GM12878 (cell line): ENCODE measurements around the gene GGNBP2. TPM values are rescaled to one million over a fixed set of nuclear protein-coding genes. Genes with fewer than 3 reads are reported as not detected.
A peak's percentile ranks its signal among the peaks of the same experiment; 100 is the strongest.

Experiments used
- ATAC-seq: fragments of 200-7000 bp; cut with Tn5 transposase; 3 replicates; pipeline ENCODE4 v1.9.1; 2020; ENCODE audit warnings: mild to moderate bottlenecking, moderate library complexity
- BruUV-seq: library from RNA; stranded (reverse); fragments of 400-500 nt; replicated peaks from 2 replicates; lab custom pipeline; 2021; lab: Mats Ljungman, UMichigan
- CTCF ChIA-PET: fragments of 300-600 bp; sonication (Branson Sonifier 250); formaldehyde crosslinking; extraction: SDS; loops from one replicate; lab custom pipeline; 2021; ENCODE audit warnings: inconsistent platforms; lab: Yijun Ruan, JAX
- POLR2A ChIA-PET: fragments of 350-600 bp; formaldehyde crosslinking; extraction: SDS; loops from one replicate; lab custom pipeline; 2021; ENCODE audit warnings: inconsistent platforms; lab: Charles Lee
- RAD21 ChIA-PET: fragments of 300-600 bp; sonication (Branson Sonifier 250); formaldehyde crosslinking; loops from one replicate; lab custom pipeline; 2023; ENCODE audit warnings: antibody characterized with exemption; ENCODE audit not compliant: unreplicated experiment; lab: Charles Lee
- SMC1A ChIA-PET: fragments of 300-600 bp; sonication (Branson Sonifier 250); formaldehyde crosslinking; loops from one replicate; lab custom pipeline; 2023; ENCODE audit not compliant: unreplicated experiment, uncharacterized antibody; lab: Charles Lee
- DNase-seq: peaks from one replicate; pipeline ENCODE4 v3.0.0-alpha.2; 2011; ENCODE audit warnings: low read depth, low spot score
- FAIRE-seq: peaks from 3 replicates; lab custom pipeline; 2011; peaks lifted over from hg19 to GRCh38; lab: Jason Lieb, UNC
- H2AFZ ChIP-seq: 2 replicates; pipeline ENCODE4 v1.6.0; 2011; ENCODE audit warnings: low read depth, low read length, control low read depth; ENCODE audit not compliant: control insufficient read depth
- H3K27ac ChIP-seq: 2 replicates; pipeline ENCODE4 v1.5.1; 2011; ENCODE audit warnings: control low read depth; ENCODE audit not compliant: control insufficient read depth, insufficient read depth
- H3K27me3 ChIP-seq, 2 experiments: replicated peaks in 1 of 2; 2 replicates each; pipeline versions ENCODE4 v1.6.0 to v1.6.1; 2011; ENCODE audit warnings: low read length in 1 of 2; ENCODE audit not compliant: control insufficient read depth in 2 of 2, insufficient read depth in 2 of 2
- H3K36me3 ChIP-seq, 2 experiments: 2 replicates each; pipeline ENCODE4 v1.5.1; 2011; ENCODE audit warnings: low read length in 1 of 2; ENCODE audit not compliant: control insufficient read depth in 2 of 2, insufficient read depth in 2 of 2
- H3K4me1 ChIP-seq: 2 replicates; pipeline ENCODE4 v1.6.1; 2011; ENCODE audit warnings: mild to moderate bottlenecking, low read length, moderate library complexity, mixed read lengths; ENCODE audit not compliant: control insufficient read depth, insufficient read depth
- H3K4me2 ChIP-seq: 2 replicates; pipeline ENCODE4 v1.6.0; 2011; ENCODE audit warnings: control low read depth; ENCODE audit not compliant: control insufficient read depth, insufficient read depth
- H3K4me3 ChIP-seq: fragments of 200-600 bp; sonication (generic); 2 replicates; pipeline ENCODE4 v1.5.1; 2016
- H3K79me2 ChIP-seq: 2 replicates; pipeline ENCODE4 v1.6.0; 2011; ENCODE audit warnings: low read length; ENCODE audit not compliant: control insufficient read depth, insufficient read depth
- H3K9ac ChIP-seq: 2 replicates; pipeline ENCODE4 v1.8.0; 2011; ENCODE audit warnings: low read length, control low read depth, mixed read lengths; ENCODE audit not compliant: control insufficient read depth, insufficient read depth
- H3K9me3 ChIP-seq: replicated peaks from 3 replicates; pipeline ENCODE4 v1.5.1; 2011; ENCODE audit warnings: mild to moderate bottlenecking, low read length; ENCODE audit not compliant: control insufficient read depth, insufficient read depth
- H4K20me1 ChIP-seq: 2 replicates; pipeline ENCODE4 v1.6.0; 2011; ENCODE audit not compliant: control insufficient read depth, insufficient read depth
- CHD1 ChIP-seq: IDR thresholded peaks from 2 replicates; pipeline ENCODE4 v1.6.1; 2012; ENCODE audit warnings: low read depth, low read length, improper control_type of control experiment
- CTCF ChIP-seq, 3 experiments: IDR thresholded peaks in 2 of 3; conservative IDR thresholded peaks in 1 of 3; 2 replicates each; pipeline ENCODE4 v1.5.1; 2011; ENCODE audit warnings: low read depth in 3 of 3, low read length in 3 of 3, mild to moderate bottlenecking in 3 of 3, control low read depth in 2 of 3, moderate library complexity in 2 of 3, inconsistent platforms in 1 of 3, mixed read lengths in 1 of 3; ENCODE audit not compliant: control insufficient read depth in 2 of 3, insufficient read depth in 1 of 3; ENCODE audit errors: extremely low read depth in 1 of 3
- KAT2A ChIP-seq: conservative IDR thresholded peaks from 2 replicates; pipeline ENCODE4 v1.6.1; 2011; ENCODE audit warnings: low read depth, low read length; ENCODE audit not compliant: control insufficient read depth
- KLF5 ChIP-seq: fragments of 450-650 bp; IDR thresholded peaks from 2 replicates; pipeline ENCODE4 v1.6.1; 2014; ENCODE audit warnings: mild to moderate bottlenecking; ENCODE audit not compliant: partially characterized antibody
- MEF2A ChIP-seq: IDR thresholded peaks from 2 replicates; pipeline ENCODE4 v1.6.1; 2011; ENCODE audit warnings: low read depth, mild to moderate bottlenecking, low read length, moderate library complexity; ENCODE audit not compliant: insufficient read depth
- MYB ChIP-seq: fragments of 150-350 bp; IDR thresholded peaks from 2 replicates; pipeline ENCODE4 v1.6.1; 2014; ENCODE audit warnings: mild to moderate bottlenecking, low read depth, low read length, borderline replicate concordance
- MYC ChIP-seq: IDR thresholded peaks from 2 replicates; pipeline ENCODE4 v1.6.1; 2011; ENCODE audit warnings: mild to moderate bottlenecking, low read length, moderate library complexity, inconsistent platforms; ENCODE audit not compliant: insufficient read depth, insufficient replicate concordance, insufficient read length, severe bottlenecking
- NBN ChIP-seq: fragments of 450-650 bp; IDR thresholded peaks from 2 replicates; pipeline ENCODE4 v1.6.1; 2016
- PAX8 ChIP-seq: fragments of 450-650 bp; IDR thresholded peaks from 2 replicates; pipeline ENCODE4 v1.6.1; 2017; ENCODE audit warnings: mild to moderate bottlenecking, moderate library complexity
- RAD51 ChIP-seq: fragments of 450-650 bp; IDR thresholded peaks from 2 replicates; pipeline ENCODE4 v1.6.1; 2016; ENCODE audit warnings: moderate library complexity, mild to moderate bottlenecking, inconsistent platforms
- RELA ChIP-seq: fragments of 450-650 bp; IDR thresholded peaks from 2 replicates; pipeline ENCODE4 v1.8.0; 2014; ENCODE audit warnings: borderline replicate concordance; ENCODE audit not compliant: partially characterized antibody
- RUNX3 ChIP-seq: IDR thresholded peaks from 2 replicates; pipeline ENCODE4 v1.6.1; 2012; ENCODE audit warnings: low read length, inconsistent platforms
- SMAD1 ChIP-seq: fragments of 450-650 bp; IDR thresholded peaks from 2 replicates; pipeline ENCODE4 v1.6.1; 2018; ENCODE audit warnings: mild to moderate bottlenecking, low read depth; ENCODE audit not compliant: partially characterized antibody
- YY1 ChIP-seq: IDR thresholded peaks from 2 replicates; pipeline ENCODE4 v1.6.1; 2011; ENCODE audit warnings: low read depth, mild to moderate bottlenecking, low read length
- ZBED1 ChIP-seq: IDR thresholded peaks from 2 replicates; pipeline ENCODE4 v1.6.1; 2016; ENCODE audit warnings: borderline replicate concordance
- ZNF217 ChIP-seq: fragments of 450-650 bp; IDR thresholded peaks from 2 replicates; pipeline ENCODE4 v1.6.1; 2017; ENCODE audit warnings: antibody characterized with exemption, mild to moderate bottlenecking
- ZNF622 ChIP-seq: fragments of 450-650 bp; IDR thresholded peaks from 2 replicates; pipeline ENCODE4 v1.6.1; 2017; ENCODE audit warnings: mild to moderate bottlenecking, inconsistent platforms
- WGBS: methylation state at CpG from one replicate; pipeline ENCODE4 v1.1.6; 2016; ENCODE audit warnings: low lambda C conversion rate; ENCODE audit not compliant: insufficient replicate concordance, insufficient coverage; ENCODE audit errors: missing lambda C conversion rate; 5-methylcytosine and 5-hydroxymethylcytosine counted together
- in situ Hi-C: fragments of 300-500 bp; cut with MboI; formaldehyde crosslinking; loops from 9 replicates; pipeline ENCODE4 v1.14.3; 2018; ENCODE audit warnings: mixed read lengths
- intact Hi-C: fragments of 100-400 bp; cut with micrococcal nuclease; formaldehyde crosslinking; loops from one replicate; pipeline ENCODE4 v1.14.2; 2022; ENCODE audit not compliant: unreplicated experiment
- polyA plus RNA-seq, 11 experiments: library from polyadenylated mRNA; depleted of rRNA in 4 of 11; unstranded in 6 of 11; stranded (reverse) in 5 of 11; fragments of >200 nt; fragmentation: Nextera tagmentation in 4 of 11; fragmentation: Illumina TruSeq in 1 of 11; extraction: Ambion mirVana in 4 of 11; extraction: Trizol in 1 of 11; gene quantifications; 1 replicate in 1 of 11; 2 replicates in 10 of 11; pipeline versions ENCODE4 v1.2.1 to v1.2.3, GENCODE V29; 2011 to 2016; ENCODE audit warnings: inconsistent platforms in 2 of 11, missing spikeins in 2 of 11, low read depth in 1 of 11
- total RNA-seq, 4 experiments: library from RNA; depleted of rRNA in 3 of 4; stranded (reverse); fragments of >200 nt in 3 of 4; fragmentation: Illumina TruSeq in 1 of 4; extraction: Trizol in 1 of 4; gene quantifications; 2 replicates each; pipeline versions ENCODE4 v1.2.1 to v1.2.3, GENCODE V29; 2013 to 2021
- TF ChIP-seq, protein P1 (sequence below): fragments of 450-650 bp; IDR thresholded peaks from 2 replicates; pipeline ENCODE4 v1.6.1; 2017; ENCODE audit warnings: mild to moderate bottlenecking, low read depth, inconsistent platforms; ENCODE audit not compliant: poor library complexity, severe bottlenecking
- TF ChIP-seq, protein P2 (sequence below): fragments of 450-650 bp; IDR thresholded peaks from 2 replicates; pipeline ENCODE4 v1.6.1; 2016; ENCODE audit warnings: mild to moderate bottlenecking

Gene GGNBP2
- total and polyA plus RNA-seq, 10 of the 15 experiments (the other 5 are each of a cell fraction or from before 2014, with no cell fraction given) = 36.3 to 82.0 (median 50.0) TPM

GRCh38 chr17:36535669-36536081 lies 9.0 kb upstream of the GGNBP2 start:
- CTCF ChIA-PET = interaction anchor here (1.3 to 4.0 kb wide), 5 partner anchors 8 to 67 kb away, joined by 5 to 15 read pairs (median 11); partner anchors contain the start of gene MRM1
- WGBS = 6% methylated on average over 14 of the region's 15 CpGs
- POLR2A ChIA-PET = interaction anchor here (0.5 to 3.2 kb wide), 7 partner anchors 8 to 418 kb away, joined by 3 to 18 read pairs (median 6); partner anchors contain the start of gene MRM1
- peak overlapping the region; percentile 81 for H3K4me3 ChIP-seq
- DNase-seq (no peak), ATAC-seq (peak; percentile 43), FAIRE-seq (no peak)
- SMC1A ChIA-PET = interaction anchor here (1.2 to 3.9 kb wide), 2 partner anchors 15 to 67 kb away, joined by 3 to 23 read pairs; partner anchors contain the start of gene MRM1
- no peaks in the 10 kb centered on the region for H3K27me3 ChIP-seq
- BruUV-seq = TSS peak; percentile 80
- H3K36me3 ChIP-seq = peaks cover 4 to 17% of the 10 kb centered on the region in 2 experiments
- H3K9ac ChIP-seq = peak overlapping the region; percentile 98
- peak overlapping the region; percentile 58 for H2AFZ ChIP-seq
- intact Hi-C loops (loop anchor here (1.0 to 2.0 kb wide), 2 partner anchors 9 to 49 kb away; partner anchors contain the start of genes GGNBP2 and ZNHIT3), in situ Hi-C loops (no loop called here)
- H3K79me2 ChIP-seq = peaks cover 29% of the 10 kb centered on the region
- RAD21 ChIA-PET = interaction anchor here (0.8 to 3.0 kb wide), 3 partner anchors 8 to 67 kb away, joined by 3 to 28 read pairs (median 3); partner anchors contain the start of gene MRM1
- H3K27ac ChIP-seq = peak overlapping the region; percentile 98
- H4K20me1 ChIP-seq = no peaks in the 10 kb centered on the region
- H3K4me1 ChIP-seq = peaks cover 9% of the 10 kb centered on the region
- no peaks in the 10 kb centered on the region for H3K9me3 ChIP-seq
- H3K4me2 ChIP-seq = peak overlapping the region; percentile 86
- TF ChIP-seq NBN (peak; percentile 90), ZNF622 (no peak), CTCF (IDR thresholded peaks at IDR 0.05 in 2 of 3, conservative IDR thresholded peaks at IDR 0.05 in 1 of 3; ENCODE audit: control insufficient read depth in 2 of 3, extremely low read depth in 1 of 3, insufficient read depth in 1 of 3, low read depth in 3 of 3, low read length in 3 of 3) (0 out of 6 replicates have a peak, but pooled peaks of 1 of the 3 experiments have one; percentile 6), MEF2A (no peak), RAD51 (no peak), KAT2A (no peak), ZNF217 (peak; percentile 88), KLF5 (peak; percentile 82), RELA (no peak), RUNX3 (no peak), YY1 (no peak), CHD1 (no peak), PAX8 (no peak), MYB (no peak), SMAD1 (peak; percentile 51), ZBED1 (0 out of 2 replicates have a peak, but pooled peaks have one; percentile 12), MYC (no peak)
- TF ChIP-seq, protein P1, sequence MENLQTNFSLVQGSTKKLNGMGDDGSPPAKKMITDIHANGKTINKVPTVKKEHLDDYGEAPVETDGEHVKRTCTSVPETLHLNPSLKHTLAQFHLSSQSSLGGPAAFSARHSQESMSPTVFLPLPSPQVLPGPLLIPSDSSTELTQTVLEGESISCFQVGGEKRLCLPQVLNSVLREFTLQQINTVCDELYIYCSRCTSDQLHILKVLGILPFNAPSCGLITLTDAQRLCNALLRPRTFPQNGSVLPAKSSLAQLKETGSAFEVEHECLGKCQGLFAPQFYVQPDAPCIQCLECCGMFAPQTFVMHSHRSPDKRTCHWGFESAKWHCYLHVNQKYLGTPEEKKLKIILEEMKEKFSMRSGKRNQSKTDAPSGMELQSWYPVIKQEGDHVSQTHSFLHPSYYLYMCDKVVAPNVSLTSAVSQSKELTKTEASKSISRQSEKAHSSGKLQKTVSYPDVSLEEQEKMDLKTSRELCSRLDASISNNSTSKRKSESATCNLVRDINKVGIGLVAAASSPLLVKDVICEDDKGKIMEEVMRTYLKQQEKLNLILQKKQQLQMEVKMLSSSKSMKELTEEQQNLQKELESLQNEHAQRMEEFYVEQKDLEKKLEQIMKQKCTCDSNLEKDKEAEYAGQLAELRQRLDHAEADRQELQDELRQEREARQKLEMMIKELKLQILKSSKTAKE = peak; percentile 62
- TF ChIP-seq, protein P2, sequence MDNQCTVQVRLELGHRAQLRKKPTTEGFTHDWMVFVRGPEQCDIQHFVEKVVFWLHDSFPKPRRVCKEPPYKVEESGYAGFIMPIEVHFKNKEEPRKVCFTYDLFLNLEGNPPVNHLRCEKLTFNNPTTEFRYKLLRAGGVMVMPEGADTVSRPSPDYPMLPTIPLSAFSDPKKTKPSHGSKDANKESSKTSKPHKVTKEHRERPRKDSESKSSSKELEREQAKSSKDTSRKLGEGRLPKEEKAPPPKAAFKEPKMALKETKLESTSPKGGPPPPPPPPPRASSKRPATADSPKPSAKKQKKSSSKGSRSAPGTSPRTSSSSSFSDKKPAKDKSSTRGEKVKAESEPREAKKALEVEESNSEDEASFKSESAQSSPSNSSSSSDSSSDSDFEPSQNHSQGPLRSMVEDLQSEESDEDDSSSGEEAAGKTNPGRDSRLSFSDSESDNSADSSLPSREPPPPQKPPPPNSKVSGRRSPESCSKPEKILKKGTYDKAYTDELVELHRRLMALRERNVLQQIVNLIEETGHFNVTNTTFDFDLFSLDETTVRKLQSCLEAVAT = peak; percentile 81
